ENCODE measurements around the gene TPCN1.

DNA sequence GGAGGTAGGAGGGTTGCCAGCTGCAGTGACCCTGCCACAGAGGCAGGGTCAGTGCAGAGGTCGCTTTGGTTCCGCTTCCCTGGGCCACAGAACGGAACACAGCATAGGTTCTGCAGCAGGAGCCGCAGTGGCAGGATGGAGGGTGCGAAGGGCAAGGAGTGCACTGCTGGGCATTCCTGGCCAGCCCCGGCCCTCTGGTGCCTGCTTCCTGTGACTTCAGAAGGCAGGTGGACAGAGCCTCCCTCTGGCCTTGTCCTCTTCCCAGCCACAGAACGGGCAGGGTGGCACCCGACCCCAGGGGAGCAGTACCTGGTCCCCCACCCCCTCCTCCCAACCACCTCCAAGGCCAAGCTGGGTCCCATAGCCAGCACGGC is 75.9 kb downstream of the TPCN1 start:
- TF ChIP-seq, protein P1, sequence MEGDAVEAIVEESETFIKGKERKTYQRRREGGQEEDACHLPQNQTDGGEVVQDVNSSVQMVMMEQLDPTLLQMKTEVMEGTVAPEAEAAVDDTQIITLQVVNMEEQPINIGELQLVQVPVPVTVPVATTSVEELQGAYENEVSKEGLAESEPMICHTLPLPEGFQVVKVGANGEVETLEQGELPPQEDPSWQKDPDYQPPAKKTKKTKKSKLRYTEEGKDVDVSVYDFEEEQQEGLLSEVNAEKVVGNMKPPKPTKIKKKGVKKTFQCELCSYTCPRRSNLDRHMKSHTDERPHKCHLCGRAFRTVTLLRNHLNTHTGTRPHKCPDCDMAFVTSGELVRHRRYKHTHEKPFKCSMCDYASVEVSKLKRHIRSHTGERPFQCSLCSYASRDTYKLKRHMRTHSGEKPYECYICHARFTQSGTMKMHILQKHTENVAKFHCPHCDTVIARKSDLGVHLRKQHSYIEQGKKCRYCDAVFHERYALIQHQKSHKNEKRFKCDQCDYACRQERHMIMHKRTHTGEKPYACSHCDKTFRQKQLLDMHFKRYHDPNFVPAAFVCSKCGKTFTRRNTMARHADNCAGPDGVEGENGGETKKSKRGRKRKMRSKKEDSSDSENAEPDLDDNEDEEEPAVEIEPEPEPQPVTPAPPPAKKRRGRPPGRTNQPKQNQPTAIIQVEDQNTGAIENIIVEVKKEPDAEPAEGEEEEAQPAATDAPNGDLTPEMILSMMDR (conservative IDR thresholded peaks at IDR 0.05; ENCODE audit: low read depth, low read length), result no peak
- TF ChIP-seq EZH2 (IDR thresholded peaks at IDR 0.05; ENCODE audit: borderline replicate concordance, low read depth, low read length, poor library complexity, severe bottlenecking), result no peak
